ENCODE results near the gene TRIM37.

GRCh38 chr17:58995247-58995940, 111.3 kb downstream of the TRIM37 start:
- TF ChIP-seq PRDM1 (tag by site-specific recombination; IDR thresholded peaks at IDR 0.05), result no peak
- no peak for TF ChIP-seq ZNF660 (tag by site-specific recombination; IDR thresholded peaks at IDR 0.05)
- TF ChIP-seq ZNF670 (tag by site-specific recombination; IDR thresholded peaks at IDR 0.05; ENCODE audit: low read depth), result no peak
- TF ChIP-seq TCF7L2 (IDR thresholded peaks at IDR 0.05; ENCODE audit: borderline replicate concordance, low read depth, low read length), result no peak
- TF ChIP-seq, protein P1, sequence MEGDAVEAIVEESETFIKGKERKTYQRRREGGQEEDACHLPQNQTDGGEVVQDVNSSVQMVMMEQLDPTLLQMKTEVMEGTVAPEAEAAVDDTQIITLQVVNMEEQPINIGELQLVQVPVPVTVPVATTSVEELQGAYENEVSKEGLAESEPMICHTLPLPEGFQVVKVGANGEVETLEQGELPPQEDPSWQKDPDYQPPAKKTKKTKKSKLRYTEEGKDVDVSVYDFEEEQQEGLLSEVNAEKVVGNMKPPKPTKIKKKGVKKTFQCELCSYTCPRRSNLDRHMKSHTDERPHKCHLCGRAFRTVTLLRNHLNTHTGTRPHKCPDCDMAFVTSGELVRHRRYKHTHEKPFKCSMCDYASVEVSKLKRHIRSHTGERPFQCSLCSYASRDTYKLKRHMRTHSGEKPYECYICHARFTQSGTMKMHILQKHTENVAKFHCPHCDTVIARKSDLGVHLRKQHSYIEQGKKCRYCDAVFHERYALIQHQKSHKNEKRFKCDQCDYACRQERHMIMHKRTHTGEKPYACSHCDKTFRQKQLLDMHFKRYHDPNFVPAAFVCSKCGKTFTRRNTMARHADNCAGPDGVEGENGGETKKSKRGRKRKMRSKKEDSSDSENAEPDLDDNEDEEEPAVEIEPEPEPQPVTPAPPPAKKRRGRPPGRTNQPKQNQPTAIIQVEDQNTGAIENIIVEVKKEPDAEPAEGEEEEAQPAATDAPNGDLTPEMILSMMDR (tag by site-specific recombination; IDR thresholded peaks at IDR 0.05), result no peak
- no peak for TF ChIP-seq ZNF843 (tag by site-specific recombination; IDR thresholded peaks at IDR 0.05)
- TF ChIP-seq, protein P2, sequence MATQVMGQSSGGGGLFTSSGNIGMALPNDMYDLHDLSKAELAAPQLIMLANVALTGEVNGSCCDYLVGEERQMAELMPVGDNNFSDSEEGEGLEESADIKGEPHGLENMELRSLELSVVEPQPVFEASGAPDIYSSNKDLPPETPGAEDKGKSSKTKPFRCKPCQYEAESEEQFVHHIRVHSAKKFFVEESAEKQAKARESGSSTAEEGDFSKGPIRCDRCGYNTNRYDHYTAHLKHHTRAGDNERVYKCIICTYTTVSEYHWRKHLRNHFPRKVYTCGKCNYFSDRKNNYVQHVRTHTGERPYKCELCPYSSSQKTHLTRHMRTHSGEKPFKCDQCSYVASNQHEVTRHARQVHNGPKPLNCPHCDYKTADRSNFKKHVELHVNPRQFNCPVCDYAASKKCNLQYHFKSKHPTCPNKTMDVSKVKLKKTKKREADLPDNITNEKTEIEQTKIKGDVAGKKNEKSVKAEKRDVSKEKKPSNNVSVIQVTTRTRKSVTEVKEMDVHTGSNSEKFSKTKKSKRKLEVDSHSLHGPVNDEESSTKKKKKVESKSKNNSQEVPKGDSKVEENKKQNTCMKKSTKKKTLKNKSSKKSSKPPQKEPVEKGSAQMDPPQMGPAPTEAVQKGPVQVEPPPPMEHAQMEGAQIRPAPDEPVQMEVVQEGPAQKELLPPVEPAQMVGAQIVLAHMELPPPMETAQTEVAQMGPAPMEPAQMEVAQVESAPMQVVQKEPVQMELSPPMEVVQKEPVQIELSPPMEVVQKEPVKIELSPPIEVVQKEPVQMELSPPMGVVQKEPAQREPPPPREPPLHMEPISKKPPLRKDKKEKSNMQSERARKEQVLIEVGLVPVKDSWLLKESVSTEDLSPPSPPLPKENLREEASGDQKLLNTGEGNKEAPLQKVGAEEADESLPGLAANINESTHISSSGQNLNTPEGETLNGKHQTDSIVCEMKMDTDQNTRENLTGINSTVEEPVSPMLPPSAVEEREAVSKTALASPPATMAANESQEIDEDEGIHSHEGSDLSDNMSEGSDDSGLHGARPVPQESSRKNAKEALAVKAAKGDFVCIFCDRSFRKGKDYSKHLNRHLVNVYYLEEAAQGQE (tag by site-specific recombination; IDR thresholded peaks at IDR 0.05), result no peak
- TF ChIP-seq ZNF133 (tag by site-specific recombination; IDR thresholded peaks at IDR 0.05), result no peak
